HEK293T (cell line): Measurements from ENCODE around the gene EHBP1.

Experiments
- FOXK2 ChIP-seq: fragments of 450-650 bp; IDR thresholded peaks from 2 replicates; pipeline ENCODE4 v1.6.1; 2016; ENCODE audit warnings: mild to moderate bottlenecking
- SP1 ChIP-seq: fragments of 450-650 bp; IDR thresholded peaks from 2 replicates; pipeline ENCODE4 v1.6.1; 2017

- TF ChIP-seq SP1 (no peak), FOXK2 (no peak)
These were observed 51.5 kb downstream of the EHBP1 start for GRCh38 chr2:62757029-62757428.
